ENCODE measurements around the gene PEX14. TPM values are rescaled to one million over a fixed set of nuclear protein-coding genes. Genes with fewer than 3 reads are reported as not detected.
A peak's percentile ranks its signal among the peaks of the same experiment; 100 is the strongest.
"Not testable (repeated sequence)": the region's sequence is repeated elsewhere in the genome, so short reads cannot be mapped to it uniquely, and the experiment has no call there.

PEX14 gene
- total RNA-seq, 1 donor from 2014 or later, result 17.4 TPM

DNA sequence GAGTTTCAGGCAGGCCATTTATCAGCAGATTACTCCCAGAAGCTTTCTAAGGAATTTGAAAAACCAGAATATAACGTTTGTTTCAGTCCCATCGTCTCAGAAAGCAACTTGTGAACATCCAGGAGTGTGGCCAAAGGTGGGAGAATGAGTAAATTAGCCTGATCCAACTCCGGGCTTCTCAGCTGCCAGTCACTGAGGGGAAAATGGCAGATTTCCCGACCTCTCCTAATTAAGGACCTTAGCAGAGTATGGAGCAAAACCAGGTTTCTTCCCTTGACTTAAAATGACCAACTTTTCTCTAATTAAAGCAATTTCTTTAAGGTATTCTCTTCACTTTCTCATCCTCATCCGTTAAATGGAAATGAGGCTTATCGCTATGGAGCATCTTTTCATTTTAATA is 23.9 kb upstream of the PEX14 start:
- Mint-ChIP-seq H3K27me3 (ENCODE audit: low read depth) (no peaks in the 10 kb centered on the region), H3K4me3 (ENCODE audit: unreplicated experiment) (no peak overlapping the region), H3K9me3 (ENCODE audit: low read depth) (no peaks in the 10 kb centered on the region), H3K36me3 (ENCODE audit: low read depth) (no peaks in the 10 kb centered on the region), H3K4me1 (ENCODE audit: low read depth) (peaks cover 18% of the 10 kb centered on the region), H3K27ac (ENCODE audit: unreplicated experiment) (no peak overlapping the region)
- DNase-seq (ENCODE audit: low spot score), result no peak
- TF ChIP-seq, protein P1, sequence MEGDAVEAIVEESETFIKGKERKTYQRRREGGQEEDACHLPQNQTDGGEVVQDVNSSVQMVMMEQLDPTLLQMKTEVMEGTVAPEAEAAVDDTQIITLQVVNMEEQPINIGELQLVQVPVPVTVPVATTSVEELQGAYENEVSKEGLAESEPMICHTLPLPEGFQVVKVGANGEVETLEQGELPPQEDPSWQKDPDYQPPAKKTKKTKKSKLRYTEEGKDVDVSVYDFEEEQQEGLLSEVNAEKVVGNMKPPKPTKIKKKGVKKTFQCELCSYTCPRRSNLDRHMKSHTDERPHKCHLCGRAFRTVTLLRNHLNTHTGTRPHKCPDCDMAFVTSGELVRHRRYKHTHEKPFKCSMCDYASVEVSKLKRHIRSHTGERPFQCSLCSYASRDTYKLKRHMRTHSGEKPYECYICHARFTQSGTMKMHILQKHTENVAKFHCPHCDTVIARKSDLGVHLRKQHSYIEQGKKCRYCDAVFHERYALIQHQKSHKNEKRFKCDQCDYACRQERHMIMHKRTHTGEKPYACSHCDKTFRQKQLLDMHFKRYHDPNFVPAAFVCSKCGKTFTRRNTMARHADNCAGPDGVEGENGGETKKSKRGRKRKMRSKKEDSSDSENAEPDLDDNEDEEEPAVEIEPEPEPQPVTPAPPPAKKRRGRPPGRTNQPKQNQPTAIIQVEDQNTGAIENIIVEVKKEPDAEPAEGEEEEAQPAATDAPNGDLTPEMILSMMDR (IDR thresholded peaks at IDR 0.05), result no peak

DNA sequence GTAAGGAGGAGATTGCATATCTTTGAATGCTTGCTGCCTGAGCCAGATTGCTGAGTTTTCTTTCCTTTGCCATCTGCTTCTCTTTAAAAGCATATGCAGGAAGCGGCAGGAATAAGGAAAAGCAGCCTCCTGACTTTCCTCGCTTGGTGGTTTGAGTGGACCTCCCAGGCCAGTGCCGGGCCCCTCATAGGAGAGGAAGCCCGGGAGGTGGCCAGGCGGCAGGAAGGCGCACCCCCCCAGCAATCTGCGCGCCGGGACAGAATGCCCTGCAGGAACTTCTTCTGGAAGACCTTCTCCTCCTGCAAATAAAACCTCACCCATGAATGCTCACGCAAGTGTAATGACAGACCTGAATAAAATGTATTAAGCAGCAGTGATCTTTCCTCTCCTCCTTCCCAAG is 23.5 kb upstream of the PEX14 start:
- Mint-ChIP-seq H3K27me3 (ENCODE audit: low read depth) (no peaks in the 10 kb centered on the region), H3K36me3 (ENCODE audit: low read depth) (no peaks in the 10 kb centered on the region), H3K9me3 (ENCODE audit: low read depth) (no peaks in the 10 kb centered on the region), H3K4me3 (ENCODE audit: unreplicated experiment) (peak overlapping the region; percentile 10), H3K27ac (ENCODE audit: unreplicated experiment) (no peak overlapping the region), H3K4me1 (ENCODE audit: low read depth) (peaks cover 18% of the 10 kb centered on the region)
- DNase-seq (ENCODE audit: low spot score), result no peak
- TF ChIP-seq, protein P1 (IDR thresholded peaks at IDR 0.05), result no peak

DNA sequence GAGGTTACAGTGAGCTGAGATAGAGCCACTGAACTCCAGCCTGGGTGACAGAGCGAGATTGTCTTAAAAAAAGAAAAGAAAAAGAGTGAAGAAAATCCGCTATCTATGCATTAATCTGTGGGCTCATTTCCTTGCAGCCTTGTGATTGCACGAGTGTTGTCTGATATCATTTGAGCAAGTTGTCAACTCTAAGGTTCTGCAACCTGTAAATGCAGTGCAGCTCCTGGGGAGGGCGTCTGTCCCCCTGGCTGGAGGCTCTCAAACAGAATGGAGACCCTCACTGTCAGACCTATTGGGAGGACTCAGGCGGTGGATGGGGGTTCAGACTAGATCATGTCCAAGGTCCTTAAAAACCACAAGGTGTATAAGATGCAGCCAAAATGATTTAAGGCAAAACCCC is 18.7 kb upstream of the PEX14 start:
- Mint-ChIP-seq H3K4me1 (ENCODE audit: low read depth) (peaks cover 25% of the 10 kb centered on the region), H3K9me3 (ENCODE audit: low read depth) (no peaks in the 10 kb centered on the region), H3K36me3 (ENCODE audit: low read depth) (no peaks in the 10 kb centered on the region), H3K27ac (ENCODE audit: unreplicated experiment) (peak overlapping the region; percentile 41), H3K4me3 (ENCODE audit: unreplicated experiment) (no peak overlapping the region), H3K27me3 (ENCODE audit: low read depth) (no peaks in the 10 kb centered on the region)
- TF ChIP-seq, protein P1 (IDR thresholded peaks at IDR 0.05), result no peak
- DNase-seq (ENCODE audit: low spot score), result no peak

GRCh38 chr1:10456661-10457060 is 18.1 kb upstream of the PEX14 start:
- Mint-ChIP-seq H3K27me3 (ENCODE audit: low read depth) (no peaks in the 10 kb centered on the region), H3K4me3 (ENCODE audit: unreplicated experiment) (no peak overlapping the region), H3K36me3 (ENCODE audit: low read depth) (peaks cover 2% of the 10 kb centered on the region), H3K9me3 (ENCODE audit: low read depth) (no peaks in the 10 kb centered on the region), H3K4me1 (ENCODE audit: low read depth) (peaks cover 19% of the 10 kb centered on the region), H3K27ac (ENCODE audit: unreplicated experiment) (no peak overlapping the region)
- TF ChIP-seq, protein P1 (IDR thresholded peaks at IDR 0.05), result no peak
- no peak for DNase-seq (ENCODE audit: low spot score)

GRCh38 chr1:10457462-10457861 is 17.3 kb upstream of the PEX14 start:
- not testable (repeated sequence) for H3K9me3 Mint-ChIP-seq (ENCODE audit: low read depth); H3K27ac Mint-ChIP-seq (ENCODE audit: unreplicated experiment); DNase-seq (ENCODE audit: low spot score); H3K27me3 Mint-ChIP-seq (ENCODE audit: low read depth); H3K4me3 Mint-ChIP-seq (ENCODE audit: unreplicated experiment); H3K36me3 Mint-ChIP-seq (ENCODE audit: low read depth)
- H3K4me1 Mint-ChIP-seq (ENCODE audit: low read depth), result peaks cover 15% of the 10 kb centered on the region

DNA sequence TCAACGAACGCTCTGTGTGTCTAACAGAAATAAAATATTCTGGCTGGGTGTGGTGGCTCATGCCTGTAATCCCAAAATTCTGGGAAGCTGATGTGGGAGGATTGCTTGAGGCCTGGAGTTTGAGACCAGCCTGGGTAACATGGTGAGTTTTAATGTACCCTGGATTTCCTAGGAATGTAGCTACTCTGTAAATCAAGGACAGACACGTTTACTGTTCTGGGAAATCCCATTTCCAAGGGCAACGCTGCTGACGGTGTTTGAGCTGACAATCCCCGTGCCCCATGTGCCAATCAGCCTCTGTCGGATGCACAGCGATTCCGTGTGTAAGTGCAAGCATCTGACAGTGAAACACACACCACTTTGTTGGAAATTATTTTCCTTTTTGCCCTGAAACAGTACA is 16.9 kb upstream of the PEX14 start:
- peaks cover 15% of the 10 kb centered on the region for H3K4me1 Mint-ChIP-seq (ENCODE audit: low read depth)
- no peaks in the 10 kb centered on the region for H3K27me3 Mint-ChIP-seq (ENCODE audit: low read depth)
- H3K4me3 Mint-ChIP-seq (ENCODE audit: unreplicated experiment), result no peak overlapping the region
- peaks cover 5% of the 10 kb centered on the region for H3K36me3 Mint-ChIP-seq (ENCODE audit: low read depth)
- TF ChIP-seq, protein P1 (IDR thresholded peaks at IDR 0.05), result no peak
- peak; percentile 26 for DNase-seq (ENCODE audit: low spot score)
- H3K27ac Mint-ChIP-seq (ENCODE audit: unreplicated experiment), result no peak overlapping the region
- H3K9me3 Mint-ChIP-seq (ENCODE audit: low read depth), result no peaks in the 10 kb centered on the region

Measured in chondrocyte (in vitro differentiated cells).